GM21825 (cell line): Measurements from ENCODE around the gene ENO2.

Source experiments
- ATAC-seq: cut with Tn5 transposase; IDR thresholded peaks from one replicate; pipeline ENCODE4 v1.9.1; 2021; ENCODE audit warnings: mild to moderate bottlenecking, moderate library complexity; ENCODE audit not compliant: unreplicated experiment

The ENO2 gene

DNA sequence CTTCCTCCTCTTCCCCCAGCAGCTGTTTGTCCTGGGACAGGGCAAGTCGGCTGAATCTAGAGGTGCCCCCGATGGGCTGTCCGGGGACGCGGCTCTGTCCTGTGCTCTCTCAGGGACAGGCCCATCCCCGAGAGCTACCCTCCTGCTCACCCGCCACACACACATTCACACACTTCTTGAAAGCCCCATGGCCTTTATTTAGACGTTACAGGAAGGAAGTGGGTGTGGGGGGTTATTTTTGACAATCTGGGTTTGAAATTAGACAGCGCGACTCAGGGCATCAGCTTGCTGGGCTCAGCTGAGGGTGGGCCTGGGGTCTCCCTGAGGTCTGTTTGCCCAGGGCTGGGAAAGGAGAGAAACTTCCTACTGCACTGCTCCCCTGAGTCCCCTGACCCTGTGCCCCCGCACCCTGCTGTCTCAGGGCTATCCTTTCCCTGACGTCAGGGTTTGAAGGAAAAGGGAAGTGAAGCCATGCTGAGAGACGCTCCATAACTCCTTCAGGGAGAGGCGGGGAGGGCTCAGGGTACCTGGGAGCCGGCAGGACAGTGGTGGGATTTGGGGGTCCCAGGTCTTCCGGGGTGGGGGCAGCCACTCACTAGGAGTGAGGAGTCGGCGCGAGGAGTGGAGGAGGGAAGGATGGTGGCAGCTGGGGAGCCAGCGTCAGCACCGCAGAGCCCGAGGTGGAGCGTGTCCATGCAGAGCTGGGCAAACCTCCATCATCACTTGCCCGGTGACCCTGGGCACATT, 44.9 kb downstream of the ENO2 start:
- ATAC-seq = peak; percentile 43

DNA sequence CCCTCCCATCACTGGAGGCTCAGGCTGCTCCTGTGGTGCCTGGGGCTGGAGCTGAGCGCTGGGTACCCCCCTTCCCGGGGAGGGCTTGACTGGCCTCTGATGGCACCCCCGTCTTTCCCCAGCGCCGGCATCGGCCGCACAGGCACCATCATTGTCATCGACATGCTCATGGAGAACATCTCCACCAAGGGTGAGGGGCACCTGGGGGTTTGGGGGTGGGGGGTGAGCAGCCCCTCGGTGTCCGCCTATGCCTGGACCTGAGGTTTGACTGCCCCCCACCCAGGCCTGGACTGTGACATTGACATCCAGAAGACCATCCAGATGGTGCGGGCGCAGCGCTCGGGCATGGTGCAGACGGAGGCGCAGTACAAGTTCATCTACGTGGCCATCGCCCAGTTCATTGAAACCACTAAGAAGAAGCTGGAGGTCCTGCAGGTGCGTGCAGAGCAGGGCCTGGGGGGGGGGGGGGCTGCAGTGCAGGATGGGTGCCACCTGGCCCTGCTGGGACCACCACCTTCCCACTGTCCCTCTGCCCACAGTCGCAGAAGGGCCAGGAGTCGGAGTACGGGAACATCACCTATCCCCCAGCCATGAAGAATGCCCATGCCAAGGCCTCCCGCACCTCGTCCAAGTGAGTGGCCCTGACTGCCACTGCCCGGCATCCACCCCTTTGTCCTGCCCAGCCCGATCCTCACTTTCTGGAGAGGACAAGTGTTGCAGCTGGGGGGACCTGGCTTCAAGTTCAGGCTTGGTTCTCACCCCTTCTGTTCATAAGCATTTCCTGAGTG, 45.6 kb downstream of the ENO2 start:
- no peak for ATAC-seq

DNA sequence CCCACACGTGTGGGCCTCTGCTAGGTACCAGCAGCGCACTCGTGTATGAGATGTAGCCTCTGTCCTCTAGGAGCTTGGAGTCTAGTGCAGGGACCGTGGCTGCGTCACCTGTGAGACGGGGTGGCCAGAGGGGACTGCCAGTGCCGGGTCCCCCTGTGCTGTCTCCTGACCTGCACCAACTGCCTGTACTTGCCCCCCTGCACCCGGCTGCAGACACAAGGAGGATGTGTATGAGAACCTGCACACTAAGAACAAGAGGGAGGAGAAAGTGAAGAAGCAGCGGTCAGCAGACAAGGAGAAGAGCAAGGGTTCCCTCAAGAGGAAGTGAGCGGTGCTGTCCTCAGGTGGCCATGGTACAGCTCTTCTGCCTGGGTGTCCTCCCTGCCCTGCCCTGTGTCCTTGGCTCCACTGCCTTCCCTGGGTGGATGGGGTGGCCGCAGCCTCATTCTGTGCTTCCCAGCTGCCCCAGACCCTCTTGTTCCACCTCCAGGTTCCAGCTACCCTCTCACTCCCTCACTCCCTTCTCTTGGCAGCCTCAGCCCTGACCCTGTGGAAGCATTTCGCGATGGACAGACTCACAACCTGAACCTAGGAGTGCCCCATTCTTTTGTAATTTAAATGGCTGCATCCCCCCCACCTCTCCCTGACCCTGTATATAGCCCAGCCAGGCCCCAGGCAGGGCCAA, 46.4 kb downstream of the ENO2 start:
- ATAC-seq = peak; percentile 20

DNA sequence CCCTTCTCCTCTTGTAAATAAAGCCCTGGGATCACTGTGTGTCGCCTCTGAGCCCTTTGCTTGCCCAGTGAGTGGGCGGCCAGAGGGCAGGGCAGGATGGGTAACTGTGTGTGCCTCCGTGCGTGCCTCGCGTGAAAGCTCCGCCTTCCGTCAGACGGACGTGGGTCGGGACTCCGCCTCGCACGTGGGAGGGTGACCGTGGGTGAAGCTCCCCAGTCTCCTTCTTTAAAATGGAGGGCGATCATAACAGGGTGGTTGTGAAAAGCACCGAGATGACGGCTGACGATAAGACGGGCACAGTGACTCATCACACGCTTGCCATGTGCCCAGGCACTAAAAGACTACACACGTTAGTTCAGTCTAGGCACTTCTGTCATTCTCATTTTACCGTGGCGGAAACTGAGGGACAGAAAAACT, 46.9 kb downstream of the ENO2 start:
- ATAC-seq = no peak

DNA sequence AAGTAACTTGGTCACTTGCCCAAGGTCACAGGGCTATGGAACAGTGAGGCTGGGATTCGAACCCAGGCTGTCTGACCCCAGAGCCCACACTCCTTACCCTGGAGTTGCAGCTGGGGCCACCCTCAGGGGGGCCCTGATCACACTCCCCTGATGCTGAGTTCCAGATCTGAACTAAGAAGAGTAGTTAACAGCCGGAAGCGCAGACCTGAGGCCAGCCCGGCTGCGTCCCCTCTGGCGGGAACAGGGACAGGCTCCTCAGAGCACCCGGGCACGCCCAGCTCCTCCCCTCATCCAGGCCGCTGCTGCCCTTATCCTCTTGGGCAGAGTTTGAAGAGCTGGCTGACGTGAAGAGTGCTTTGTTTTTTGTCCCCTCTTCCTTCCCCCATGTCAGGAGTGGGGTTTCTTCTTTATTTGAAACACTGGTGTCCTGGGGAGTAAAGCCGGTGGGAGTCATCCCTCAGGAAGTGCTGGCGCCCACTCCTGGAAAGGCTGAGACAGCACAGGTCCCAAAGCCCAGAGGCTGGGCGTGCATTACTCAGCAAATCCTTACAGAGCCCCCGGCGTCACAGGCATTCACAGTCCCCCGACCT, 47.4 kb downstream of the ENO2 start:
- no peak for ATAC-seq

DNA sequence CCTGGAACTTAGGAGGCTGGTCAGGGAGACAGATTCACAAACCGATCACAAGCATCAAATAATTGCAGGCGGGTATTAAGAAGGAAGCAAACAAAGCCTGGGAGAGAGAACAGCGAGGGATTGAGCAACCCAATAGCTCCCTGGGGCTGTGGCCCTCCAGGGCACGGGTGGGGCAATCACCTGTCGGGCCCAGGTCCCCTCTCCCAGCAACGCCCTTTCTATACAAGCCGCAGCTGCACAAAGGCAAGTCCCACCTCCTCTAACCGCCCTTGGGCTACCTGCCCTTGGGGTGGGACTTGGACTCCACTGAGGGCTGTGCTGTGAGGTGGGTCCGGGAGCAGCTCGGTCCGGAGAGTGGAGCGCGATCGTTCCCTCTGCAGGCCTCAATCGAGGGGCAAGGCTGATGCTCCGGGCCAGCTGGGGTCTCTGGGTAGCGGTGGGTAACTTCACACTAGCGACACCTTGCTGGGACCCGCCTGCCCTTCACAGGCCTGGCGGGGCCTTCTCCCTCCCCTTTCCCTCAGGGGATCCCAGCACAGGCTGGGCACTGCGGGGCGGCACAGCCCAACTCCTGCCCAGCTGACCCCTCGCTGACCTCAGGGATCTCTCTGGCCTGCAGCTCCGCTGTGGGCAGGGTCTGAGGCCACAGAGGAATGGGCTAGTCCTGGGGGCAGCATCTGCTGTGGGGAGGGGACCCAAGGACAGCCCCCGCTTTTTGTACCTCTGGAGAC, 48.1 kb downstream of the ENO2 start:
- no peak for ATAC-seq

DNA sequence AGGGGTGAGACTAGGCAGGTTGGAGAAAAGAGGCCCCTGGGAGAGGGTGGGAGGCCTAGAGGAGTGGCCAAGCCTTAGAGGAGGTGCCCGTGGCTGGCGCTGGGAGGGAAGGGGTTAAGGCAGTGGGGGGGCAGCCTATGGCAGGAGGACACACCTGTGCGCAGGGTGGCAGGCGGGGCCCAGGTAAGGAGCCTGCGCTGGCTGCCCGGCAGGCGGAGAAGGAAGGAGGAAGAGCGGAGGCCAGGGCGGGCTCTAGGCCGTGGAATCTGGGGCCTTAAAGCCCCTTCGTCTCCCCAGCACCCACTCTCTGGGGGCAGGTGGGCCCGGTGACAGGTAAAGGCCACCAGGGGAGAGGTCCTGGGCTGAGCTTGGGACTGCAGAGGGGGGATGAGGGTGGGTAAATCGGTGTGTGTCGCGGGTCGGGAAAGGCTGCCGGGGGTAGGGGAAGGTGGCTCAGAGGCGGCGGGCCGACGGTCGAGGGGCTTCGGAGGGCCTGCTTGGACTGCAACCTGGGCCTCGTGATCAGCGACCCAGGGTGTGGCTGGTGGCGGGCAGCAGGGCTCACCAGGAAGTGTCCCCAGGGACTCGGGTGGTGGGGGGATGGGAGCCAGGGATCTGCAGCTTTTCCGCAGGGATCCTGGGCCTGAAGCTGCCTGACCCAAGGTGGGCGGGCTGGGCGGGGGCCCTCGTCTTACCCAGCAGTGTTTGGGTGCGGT, 48.8 kb downstream of the ENO2 start:
- ATAC-seq = no peak

DNA sequence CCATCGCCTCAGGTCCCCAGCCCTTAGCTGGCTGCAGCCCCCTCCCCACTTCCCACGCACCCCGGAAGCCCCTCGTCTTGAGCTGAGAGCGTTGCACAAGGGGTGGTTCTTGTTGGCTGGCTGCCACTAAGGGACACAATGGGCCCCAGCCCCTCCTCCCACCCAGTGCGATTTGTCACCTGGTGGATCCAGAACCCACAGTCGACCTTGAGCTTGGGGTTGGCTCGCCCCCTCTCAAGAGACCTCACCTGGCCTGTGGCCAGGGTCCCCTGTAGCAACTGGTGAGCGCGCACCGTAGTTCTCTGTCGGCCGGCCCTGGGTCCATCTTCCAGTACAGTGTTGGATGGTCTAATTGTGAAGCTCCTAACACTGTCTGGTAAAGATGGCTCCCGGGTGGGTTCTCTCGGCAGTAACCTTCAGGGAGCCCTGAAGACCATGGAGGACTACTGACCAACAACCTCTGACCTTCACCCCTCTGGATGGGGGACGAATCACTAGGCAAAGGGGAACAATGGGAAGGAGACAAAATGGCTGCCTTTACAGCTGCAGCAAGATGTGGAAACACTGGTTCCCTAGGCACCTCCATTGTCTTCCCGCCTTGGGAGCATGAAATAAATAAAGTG, 49.5 kb downstream of the ENO2 start:
- ATAC-seq = no peak

DNA sequence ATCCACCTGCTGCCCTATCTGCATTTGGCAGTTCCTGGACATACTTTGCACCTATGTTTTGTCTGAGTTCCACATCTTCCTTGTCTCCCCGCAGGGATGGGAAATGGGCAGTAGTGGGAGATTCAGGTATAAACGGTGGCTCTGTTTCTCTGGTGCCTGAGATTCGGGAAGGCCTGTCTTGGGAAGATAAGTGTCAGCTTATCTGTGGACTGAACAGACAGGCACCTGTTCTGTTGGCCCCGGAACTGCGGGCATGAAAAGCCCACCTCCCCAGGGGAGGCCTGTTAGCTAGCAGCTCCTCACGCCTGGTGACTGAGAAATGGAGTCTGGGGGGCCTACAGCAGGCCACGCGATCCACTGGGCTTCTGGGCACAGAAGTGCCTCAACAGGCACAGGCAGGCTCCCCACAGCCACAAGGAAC, 50.2 kb downstream of the ENO2 start:
- ATAC-seq = no peak

DNA sequence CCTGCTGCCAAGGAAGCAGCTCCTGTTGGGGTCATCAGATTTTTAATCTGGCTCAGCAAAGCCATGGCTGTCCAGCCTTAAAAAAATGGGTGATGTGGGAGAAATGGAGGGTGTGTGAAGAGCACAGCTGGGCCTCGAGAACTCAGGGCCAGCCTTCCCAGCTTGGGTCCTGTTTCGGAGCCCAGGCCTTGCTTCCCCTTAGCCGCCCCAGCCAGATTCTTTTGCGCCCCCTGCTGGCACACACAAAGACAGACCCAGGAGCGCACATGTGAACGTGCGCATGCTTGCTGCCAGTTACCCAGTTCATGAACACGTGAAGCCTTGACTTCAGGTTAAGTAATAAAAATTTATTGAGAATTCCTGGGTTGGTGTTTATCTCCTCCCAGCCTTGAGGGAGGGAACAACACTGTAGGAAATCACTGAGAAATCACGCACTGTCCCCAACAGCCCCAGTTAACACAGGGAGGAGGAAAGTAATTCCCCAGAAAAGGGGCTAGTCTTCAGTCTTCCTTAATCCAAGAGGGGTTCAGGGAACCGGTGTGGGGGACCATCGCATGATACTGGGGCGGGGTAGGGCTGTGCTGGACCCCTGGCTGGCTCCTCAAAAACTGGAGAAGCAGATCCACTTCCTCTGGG, 50.8 kb downstream of the ENO2 start:
- ATAC-seq = peak; percentile 32

DNA sequence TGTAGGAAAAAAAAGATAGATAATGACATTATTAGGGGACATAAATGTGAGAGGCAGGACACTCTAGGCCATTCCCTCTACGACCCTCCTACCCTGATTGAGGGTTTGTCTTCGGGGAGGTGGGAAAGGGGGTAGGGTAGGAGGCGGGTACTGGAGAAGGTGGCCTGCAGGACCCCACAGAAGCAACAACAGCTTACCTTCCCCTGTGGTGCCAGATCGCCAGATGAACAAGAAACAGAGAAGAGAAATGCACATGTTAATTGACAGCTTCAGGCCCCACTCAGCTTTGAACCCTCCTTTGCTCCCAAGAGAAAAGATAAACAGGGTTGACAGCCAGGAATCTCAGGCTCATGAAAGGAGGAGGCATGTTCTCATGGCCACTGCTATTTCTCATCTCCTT, 51.3 kb downstream of the ENO2 start:
- no peak for ATAC-seq

DNA sequence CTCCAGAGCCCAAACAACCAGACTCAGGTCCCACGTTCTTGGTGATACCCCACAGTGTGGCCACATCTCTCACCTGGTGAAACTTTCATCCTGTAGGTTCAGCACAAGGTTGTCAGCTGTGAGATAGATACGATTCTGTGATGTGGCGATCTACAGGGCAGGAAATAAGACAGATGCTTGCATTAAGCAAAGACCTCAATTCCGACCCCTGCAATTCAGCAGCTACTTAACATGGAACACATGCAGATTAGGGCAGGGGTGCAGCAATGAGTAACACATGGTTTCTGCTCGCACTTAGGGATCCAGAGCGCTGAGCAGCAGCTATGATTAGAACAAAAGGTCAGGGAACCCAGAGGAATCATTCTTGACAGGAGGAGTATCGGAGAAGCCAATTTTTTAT, 52.0 kb downstream of the ENO2 start:
- no peak for ATAC-seq

DNA sequence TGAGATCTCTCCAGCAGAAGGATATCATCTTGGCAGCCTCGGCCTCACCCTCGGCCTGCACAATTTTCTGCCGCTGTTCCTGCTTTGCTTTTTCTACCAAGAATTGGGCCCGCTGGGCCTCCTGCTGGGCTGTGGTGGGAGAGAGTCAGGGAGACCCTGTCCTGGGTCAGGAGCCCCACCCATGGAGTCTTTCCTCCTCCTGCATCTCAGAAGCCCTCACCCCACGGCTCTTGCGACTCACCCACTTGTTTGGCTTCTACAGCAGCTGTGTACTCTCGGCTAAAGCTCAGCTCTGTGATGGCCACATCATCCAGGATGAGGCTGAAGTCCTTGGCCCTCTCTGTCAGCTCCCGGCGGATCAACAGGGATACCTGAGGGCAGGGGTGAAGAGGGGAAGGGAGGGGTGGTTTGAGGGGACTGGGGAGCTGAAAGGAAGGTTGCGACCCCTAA, 53.3 kb downstream of the ENO2 start:
- no peak for ATAC-seq

DNA sequence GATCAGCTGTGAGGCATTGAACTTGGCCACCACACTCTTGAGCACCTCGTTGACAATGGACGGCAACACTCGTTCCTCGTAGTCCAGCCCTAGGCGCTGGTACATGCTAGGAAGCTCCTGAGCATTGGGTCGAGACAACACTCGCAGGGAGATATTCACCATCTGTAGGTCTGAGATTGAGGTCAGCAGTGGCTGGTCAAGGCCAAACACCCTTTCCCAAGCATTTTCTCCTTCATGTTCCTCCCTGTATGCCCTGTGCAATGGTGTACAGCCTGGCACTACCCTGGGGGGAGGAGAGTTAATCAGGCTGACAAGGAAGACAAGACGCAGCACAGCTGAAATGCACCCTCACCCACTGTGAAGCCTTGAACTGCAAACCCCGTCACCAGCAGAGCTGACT, 54.0 kb downstream of the ENO2 start:
- ATAC-seq = no peak

DNA sequence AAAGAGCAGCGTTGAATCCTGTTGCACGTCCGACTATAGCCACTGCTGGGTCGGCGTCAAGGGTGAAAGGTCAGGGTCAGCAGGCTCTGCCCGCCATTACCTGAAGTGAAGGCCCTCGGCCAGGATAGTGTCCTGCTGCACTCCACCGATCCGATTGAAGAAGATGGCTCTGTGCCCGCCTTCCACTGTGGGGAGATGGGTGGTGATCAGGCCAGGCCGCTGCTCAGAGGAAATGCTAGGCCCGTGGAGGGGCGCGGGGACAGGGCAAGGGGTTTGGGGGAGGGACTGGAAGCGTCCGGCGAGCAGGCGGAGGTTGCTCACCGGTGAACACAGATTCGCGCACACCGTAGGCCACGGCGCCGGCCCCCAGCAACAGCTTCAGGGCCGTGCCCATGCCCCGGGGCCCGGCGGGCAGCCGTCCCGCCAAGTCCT, 55.7 kb downstream of the ENO2 start:
- peak; percentile 6 for ATAC-seq
